Measurements from ENCODE around the gene PRICKLE1. TPM values are rescaled to one million over a fixed set of nuclear protein-coding genes. Genes with fewer than 3 reads are reported as not detected.

PRICKLE1 gene
- polyA plus RNA-seq, 1 donor from 2014 or later, result 20.6 TPM

GRCh38 chr12:42502682-42503081, 86.9 kb downstream of the PRICKLE1 start:
- Histone ChIP-seq H2AFZ (ENCODE audit: low read depth, low read length) (no peak overlapping the region), H4K20me1 (ENCODE audit: insufficient read depth) (no peaks in the 10 kb centered on the region), H3F3A (ENCODE audit: insufficient read depth, low read length, poor library complexity, severe bottlenecking) (no peaks in the 10 kb centered on the region), H3K9ac (ENCODE audit: low read length) (no peak overlapping the region), H3K4me2 (ENCODE audit: low read length) (no peak overlapping the region), H3K4me3 (ENCODE audit: low read length) (no peak overlapping the region), H3K9me3 (ENCODE audit: low read length) (no peaks in the 10 kb centered on the region), H3K79me2 (replicated peaks; ENCODE audit: insufficient read depth, low read length) (no peaks in the 10 kb centered on the region), H3K36me3 (ENCODE audit: insufficient read depth, low read length) (no peaks in the 10 kb centered on the region), H3K27me3 (ENCODE audit: insufficient read depth, low read depth, low read length) (no peaks in the 10 kb centered on the region), H3K9me2 (ENCODE audit: insufficient read depth, low read length) (no peaks in the 10 kb centered on the region), H3K27ac (ENCODE audit: low read length) (no peak overlapping the region)
- TF ChIP-seq RAD21 (conservative IDR thresholded peaks at IDR 0.05) (no peak), MXI1 (conservative IDR thresholded peaks at IDR 0.05; ENCODE audit: poor library complexity, severe bottlenecking) (no peak), SMC3 (conservative IDR thresholded peaks at IDR 0.05; ENCODE audit: poor library complexity) (no peak), REST (IDR thresholded peaks at IDR 0.05; ENCODE audit: borderline replicate concordance) (no peak), TAF1 (IDR thresholded peaks at IDR 0.05; ENCODE audit: low read depth) (no peak), CTCF (IDR thresholded peaks at IDR 0.05; ENCODE audit: poor library complexity, severe bottlenecking) (no peak), EZH2 (IDR thresholded peaks at IDR 0.05; ENCODE audit: borderline replicate concordance, insufficient read depth, low read length, poor library complexity, severe bottlenecking) (no peak), POLR2AphosphoS5 (IDR thresholded peaks at IDR 0.05) (no peak), EP300 (conservative IDR thresholded peaks at IDR 0.05; ENCODE audit: poor library complexity, severe bottlenecking) (no peak)

GRCh38 chr12:42498549-42499247, 90.8 kb downstream of the PRICKLE1 start:
- no peaks in the 10 kb centered on the region for H3K27me3 ChIP-seq (ENCODE audit: insufficient read depth, low read depth, low read length)
- H3K4me3 ChIP-seq (ENCODE audit: low read length), result no peak overlapping the region
- H2AFZ ChIP-seq (ENCODE audit: low read depth, low read length), result no peak overlapping the region
- H3K4me2 ChIP-seq (ENCODE audit: low read length), result no peak overlapping the region
- H3K36me3 ChIP-seq (ENCODE audit: insufficient read depth, low read length), result no peaks in the 10 kb centered on the region
- H3K79me2 ChIP-seq (replicated peaks; ENCODE audit: insufficient read depth, low read length), result no peaks in the 10 kb centered on the region
- no peak overlapping the region for H3K9ac ChIP-seq (ENCODE audit: low read length)
- H3K9me2 ChIP-seq (ENCODE audit: insufficient read depth, low read length), result no peaks in the 10 kb centered on the region
- no peak for TF ChIP-seq POLR2AphosphoS5 (IDR thresholded peaks at IDR 0.05)
- no peak for TF ChIP-seq EP300 (conservative IDR thresholded peaks at IDR 0.05; ENCODE audit: poor library complexity, severe bottlenecking)
- TF ChIP-seq CTCF (IDR thresholded peaks at IDR 0.05; ENCODE audit: poor library complexity, severe bottlenecking), result no peak
- no peak for TF ChIP-seq REST (IDR thresholded peaks at IDR 0.05; ENCODE audit: borderline replicate concordance)
- TF ChIP-seq MXI1 (conservative IDR thresholded peaks at IDR 0.05; ENCODE audit: poor library complexity, severe bottlenecking), result no peak
- TF ChIP-seq RAD21 (conservative IDR thresholded peaks at IDR 0.05), result no peak
- TF ChIP-seq SMC3 (conservative IDR thresholded peaks at IDR 0.05; ENCODE audit: poor library complexity), result no peak
- TF ChIP-seq EZH2 (IDR thresholded peaks at IDR 0.05; ENCODE audit: borderline replicate concordance, insufficient read depth, low read length, poor library complexity, severe bottlenecking), result no peak
- TF ChIP-seq TAF1 (IDR thresholded peaks at IDR 0.05; ENCODE audit: low read depth), result no peak
- no peaks in the 10 kb centered on the region for H3F3A ChIP-seq (ENCODE audit: insufficient read depth, low read length, poor library complexity, severe bottlenecking)
- H3K9me3 ChIP-seq (ENCODE audit: low read length), result no peaks in the 10 kb centered on the region
- H3K27ac ChIP-seq (ENCODE audit: low read length), result no peak overlapping the region
- no peaks in the 10 kb centered on the region for H4K20me1 ChIP-seq (ENCODE audit: insufficient read depth)
